MM.1S (cell line): ENCODE results near the gene PCK1.

Experiments
- DNase-seq: peaks from one replicate; pipeline ENCODE4 v3.0.0-alpha.2; 2015
- H2AFZ ChIP-seq: fragments of 300-600 bp; sonication (generic); 2 replicates; pipeline ENCODE4 v1.6.0; 2016; ENCODE audit warnings: antibody characterized with exemption, low read length
- H3F3A ChIP-seq: fragments of 300-600 bp; sonication (generic); 2 replicates; pipeline ENCODE4 v1.6.1; 2016; ENCODE audit warnings: mild to moderate bottlenecking, antibody characterized with exemption, low read length, moderate library complexity, mixed read lengths; ENCODE audit not compliant: insufficient read depth
- H3K27ac ChIP-seq: fragments of 300-600 bp; sonication (generic); 2 replicates; pipeline ENCODE4 v1.5.1; 2016; ENCODE audit warnings: mild to moderate bottlenecking, low read length
- H3K27me3 ChIP-seq: fragments of 300-600 bp; sonication (generic); replicated peaks from 2 replicates; pipeline ENCODE4 v1.6.0; 2016; ENCODE audit warnings: low read length; ENCODE audit not compliant: insufficient read depth
- H3K36me3 ChIP-seq: fragments of 300-600 bp; sonication (generic); replicated peaks from 2 replicates; pipeline ENCODE4 v1.6.1; 2016; ENCODE audit warnings: mild to moderate bottlenecking, low read length, mixed read lengths; ENCODE audit not compliant: insufficient read depth
- H3K4me1 ChIP-seq: fragments of 300-600 bp; sonication (generic); 2 replicates; pipeline ENCODE4 v1.6.1; 2016; ENCODE audit warnings: low read length, mixed read lengths
- H3K4me2 ChIP-seq: fragments of 300-600 bp; sonication (generic); 2 replicates; pipeline ENCODE4 v1.6.0; 2016; ENCODE audit warnings: low read depth, low read length
- H3K4me3 ChIP-seq: fragments of 300-600 bp; sonication (generic); 2 replicates; pipeline ENCODE4 v1.5.1; 2016; ENCODE audit warnings: low read length, mixed read lengths
- H3K79me2 ChIP-seq: fragments of 300-600 bp; sonication (generic); 2 replicates; pipeline ENCODE4 v1.6.1; 2016; ENCODE audit warnings: mixed run types, low read length, mixed read lengths
- H3K9ac ChIP-seq: fragments of 300-600 bp; sonication (generic); 2 replicates; pipeline ENCODE4 v1.6.1; 2016; ENCODE audit warnings: low read length, mixed read lengths
- H3K9me2 ChIP-seq: fragments of 300-600 bp; sonication (generic); replicated peaks from 2 replicates; pipeline ENCODE4 v1.6.1; 2016; ENCODE audit warnings: mild to moderate bottlenecking, low read length, mixed read lengths; ENCODE audit not compliant: insufficient read depth
- H3K9me3 ChIP-seq: fragments of 300-600 bp; sonication (generic); replicated peaks from 2 replicates; pipeline ENCODE4 v1.6.1; 2016; ENCODE audit warnings: mild to moderate bottlenecking, low read length, mixed read lengths; ENCODE audit not compliant: insufficient read depth
- H4K20me1 ChIP-seq: fragments of 300-600 bp; sonication (generic); 2 replicates; pipeline ENCODE4 v1.6.1; 2016; ENCODE audit warnings: mild to moderate bottlenecking, low read length, moderate library complexity, mixed read lengths; ENCODE audit not compliant: insufficient read depth
- CTCF ChIP-seq: fragments of 300-600 bp; sonication (generic); IDR thresholded peaks from 2 replicates; pipeline ENCODE4 v1.5.1; 2016; ENCODE audit warnings: antibody characterized with exemption, low read length, mixed read lengths
- EZH2 ChIP-seq: fragments of 300-600 bp; sonication (generic); optimal IDR thresholded peaks from 2 replicates; pipeline ENCODE3; 2017; ENCODE audit warnings: low read depth, mild to moderate bottlenecking, antibody characterized with exemption, low read length, mixed read lengths
- EZH2phosphoT487 ChIP-seq: fragments of 300-600 bp; sonication (generic); IDR thresholded peaks from 2 replicates; pipeline ENCODE4 v1.6.1; 2018; ENCODE audit warnings: antibody characterized with exemption, low read length

Gene PCK1

GRCh38 chr20:57582029-57582378, 21.1 kb downstream of the PCK1 start:
- H3K4me1 ChIP-seq = no peaks in the 10 kb centered on the region
- H4K20me1 ChIP-seq = no peaks in the 10 kb centered on the region
- H3K27ac ChIP-seq = no peak overlapping the region
- DNase-seq = no peak
- no peaks in the 10 kb centered on the region for H3K9me2 ChIP-seq
- TF ChIP-seq CTCF (no peak), EZH2 (no peak), EZH2phosphoT487 (no peak)
- no peaks in the 10 kb centered on the region for H3F3A ChIP-seq
- H3K4me2 ChIP-seq = no peak overlapping the region
- H3K36me3 ChIP-seq = no peaks in the 10 kb centered on the region
- H3K9me3 ChIP-seq = no peaks in the 10 kb centered on the region
- no peaks in the 10 kb centered on the region for H3K79me2 ChIP-seq
- no peak overlapping the region for H3K9ac ChIP-seq
- H3K27me3 ChIP-seq = peaks cover 100% of the 10 kb centered on the region
- no peak overlapping the region for H2AFZ ChIP-seq
- H3K4me3 ChIP-seq = no peak overlapping the region

DNA sequence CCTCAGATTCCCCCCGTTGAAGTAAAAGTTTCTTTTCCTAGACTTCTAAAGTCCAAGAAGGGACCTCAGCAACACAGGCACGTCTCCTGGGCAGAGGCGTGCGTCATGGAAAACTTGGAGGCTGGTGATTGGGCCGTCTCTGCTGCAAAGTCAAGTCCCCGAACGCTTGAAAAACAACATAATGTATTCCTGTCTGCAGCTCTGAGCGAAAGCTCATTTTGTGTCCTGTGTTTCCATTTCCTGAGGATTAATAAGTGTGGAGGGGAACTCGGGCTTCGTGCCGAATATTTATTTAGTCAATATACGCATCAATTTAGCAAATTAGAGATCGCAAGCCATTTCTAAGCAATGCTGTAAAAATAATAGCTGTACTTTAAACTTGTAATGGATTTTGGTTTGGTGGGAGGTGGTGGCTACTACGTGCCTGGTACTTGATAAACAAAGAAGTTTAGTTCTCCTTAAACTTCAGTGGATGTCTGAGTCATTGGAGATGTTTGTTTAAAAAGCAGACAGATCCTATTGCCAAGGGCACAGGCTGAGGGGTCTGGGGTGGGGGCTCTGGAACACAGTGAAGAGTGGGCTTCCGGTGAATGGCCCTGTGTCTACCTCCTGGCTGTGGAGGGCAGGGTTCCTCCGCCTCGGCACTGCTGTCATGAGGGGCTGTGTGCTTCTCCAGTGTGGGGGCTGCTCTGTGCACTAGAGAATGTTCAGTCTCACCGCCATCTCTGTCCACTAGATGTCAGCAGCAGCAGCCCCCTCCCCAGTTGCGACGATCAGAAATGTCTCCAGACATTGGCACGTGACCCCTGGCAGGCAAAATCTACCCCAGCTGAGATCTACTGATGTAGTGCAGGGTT, 21.8 kb downstream of the PCK1 start:
- DNase-seq = no peak
- Histone ChIP-seq H3K9ac (no peak overlapping the region), H3K4me3 (no peak overlapping the region)

GRCh38 chr20:57583289-57584257, 22.7 kb downstream of the PCK1 start:
- Histone ChIP-seq H3K4me1 (no peaks in the 10 kb centered on the region), H3K79me2 (no peaks in the 10 kb centered on the region), H3K9me2 (no peaks in the 10 kb centered on the region), H2AFZ (no peak overlapping the region), H3F3A (no peaks in the 10 kb centered on the region), H3K9me3 (no peaks in the 10 kb centered on the region), H4K20me1 (no peaks in the 10 kb centered on the region), H3K4me2 (no peak overlapping the region), H3K36me3 (no peaks in the 10 kb centered on the region), H3K27ac (no peak overlapping the region), H3K27me3 (peaks cover 98% of the 10 kb centered on the region), H3K4me3 (no peak overlapping the region), H3K9ac (no peak overlapping the region)
- TF ChIP-seq CTCF = no peak
- TF ChIP-seq EZH2phosphoT487 = no peak
- TF ChIP-seq EZH2 = no peak
- no peak for DNase-seq

More for the DNA sequence above, 21.8 kb downstream of the PCK1 start:
- Histone ChIP-seq H3K36me3 (no peaks in the 10 kb centered on the region), H3K9me2 (no peaks in the 10 kb centered on the region), H3K9me3 (no peaks in the 10 kb centered on the region), H3K4me2 (no peak overlapping the region), H2AFZ (no peak overlapping the region), H3K79me2 (no peaks in the 10 kb centered on the region), H3F3A (no peaks in the 10 kb centered on the region), H3K27ac (no peak overlapping the region), H4K20me1 (no peaks in the 10 kb centered on the region), H3K4me1 (no peaks in the 10 kb centered on the region), H3K27me3 (peaks cover 100% of the 10 kb centered on the region)
- TF ChIP-seq EZH2 (no peak), CTCF (peak; percentile 29)
